ENCODE data around the gene ZBTB43. TPM values are rescaled to one million over a fixed set of nuclear protein-coding genes. Genes with fewer than 3 reads are reported as not detected.
A peak's percentile ranks its signal among the peaks of the same experiment; 100 is the strongest.

The ZBTB43 gene
- total RNA-seq, 2 experiments from 2014 or later: 14.3 to 21.1 TPM

GRCh38 chr9:126842220-126842842 lies 37.5 kb downstream of the ZBTB43 start:
- no peak for ATAC-seq
- CTCF ChIA-PET: interaction anchor here (0.9 to 1.6 kb wide), 2 partner anchors 16 to 136 kb away, joined by 3 read pairs; no protein-coding TSS in a partner anchor
- Mint-ChIP-seq H3K27me3 (no peaks in the 10 kb centered on the region), H3K9me3 (no peaks in the 10 kb centered on the region), H3K36me3 (ENCODE audit: low read depth) (peaks cover 4% of the 10 kb centered on the region), H3K27ac (no peak overlapping the region), H3K4me3 (no peak overlapping the region), H3K4me1 (ENCODE audit: low read depth) (peaks cover 33% of the 10 kb centered on the region)
- TF ChIP-seq CTCF (IDR thresholded peaks at IDR 0.05): no peak
- intact Hi-C loops (cut with micrococcal nuclease): no loop called here
- no peak for DNase-seq
- POLR2A ChIA-PET: interaction anchor here (0.8 kb wide), 1 partner anchor 477 kb away, joined by 3 read pairs; no protein-coding TSS in a partner anchor

GRCh38 chr9:126842977-126843799 lies 38.3 kb downstream of the ZBTB43 start:
- Mint-ChIP-seq H3K9me3 (no peaks in the 10 kb centered on the region), H3K27me3 (no peaks in the 10 kb centered on the region)
- CTCF ChIA-PET: interaction anchor here (0.9 to 3.0 kb wide), 4 partner anchors 15 to 137 kb away, joined by 3 to 16 read pairs (median 3); no protein-coding TSS in a partner anchor

GRCh38 chr9:126844085-126844484 lies 39.2 kb downstream of the ZBTB43 start:
- Mint-ChIP-seq H3K9me3 (no peaks in the 10 kb centered on the region), H3K36me3 (ENCODE audit: low read depth) (peaks cover 2% of the 10 kb centered on the region), H3K27me3 (peaks cover 2% of the 10 kb centered on the region), H3K27ac (no peak overlapping the region), H3K4me1 (ENCODE audit: low read depth) (peaks cover 16% of the 10 kb centered on the region), H3K4me3 (no peak overlapping the region)
- CTCF ChIA-PET: interaction anchor here (1.0 to 3.0 kb wide), 2 partner anchors 15 to 19 kb away, joined by 3 to 16 read pairs; no protein-coding TSS in a partner anchor
- intact Hi-C loops (cut with micrococcal nuclease): no loop called here
- DNase-seq (no peak), ATAC-seq (peak; percentile 55)
- POLR2A ChIA-PET: interaction anchor here (1.9 kb wide), 1 partner anchor 20 kb away, joined by 4 read pairs; no protein-coding TSS in a partner anchor
- TF ChIP-seq CTCF (IDR thresholded peaks at IDR 0.05): no peak

More at GRCh38 chr9:126842977-126843799, 38.3 kb downstream of the ZBTB43 start:
- peaks cover 25% of the 10 kb centered on the region for H3K4me1 Mint-ChIP-seq (ENCODE audit: low read depth)
- no peak overlapping the region for H3K27ac Mint-ChIP-seq
- DNase-seq (peak; percentile 20), ATAC-seq (peak; percentile 48)
- H3K4me3 Mint-ChIP-seq: no peak overlapping the region
- peaks cover 2% of the 10 kb centered on the region for H3K36me3 Mint-ChIP-seq (ENCODE audit: low read depth)
- TF ChIP-seq CTCF (IDR thresholded peaks at IDR 0.05): no peak
- POLR2A ChIA-PET: interaction anchor here (0.8 to 1.9 kb wide), 2 partner anchors 20 to 476 kb away, joined by 3 to 4 read pairs; no protein-coding TSS in a partner anchor
- intact Hi-C loops (cut with micrococcal nuclease): no loop called here

GRCh38 chr9:126847051-126847450 lies 42.2 kb downstream of the ZBTB43 start:
- H3K4me1 Mint-ChIP-seq (ENCODE audit: low read depth): peaks cover 9% of the 10 kb centered on the region
- POLR2A ChIA-PET: no interaction called here
- CTCF ChIA-PET: interaction anchor here (1.1 kb wide), 1 partner anchor 12 kb away, joined by 3 read pairs; no protein-coding TSS in a partner anchor
- ATAC-seq: no peak
- no peaks in the 10 kb centered on the region for H3K36me3 Mint-ChIP-seq (ENCODE audit: low read depth)
- intact Hi-C loops (cut with micrococcal nuclease): no loop called here
- peaks cover 13% of the 10 kb centered on the region for H3K27me3 Mint-ChIP-seq
- no peak overlapping the region for H3K27ac Mint-ChIP-seq
- no peak for DNase-seq
- no peak for TF ChIP-seq CTCF (IDR thresholded peaks at IDR 0.05)
- H3K4me3 Mint-ChIP-seq: no peak overlapping the region
- no peaks in the 10 kb centered on the region for H3K9me3 Mint-ChIP-seq

All from activated CD8-positive, alpha-beta T cell treated with anti-CD3 and anti-CD28 coated beads for 36 hours (primary cell).